H9 (cell line): ENCODE data around the gene BHLHA15. TPM values are rescaled to one million over a fixed set of nuclear protein-coding genes. Genes with fewer than 3 reads are reported as not detected.

ENCODE experiments used
- DNase-seq: peaks from one replicate; pipeline ENCODE4 v3.0.0-alpha.2; 2017
- H2AFZ ChIP-seq: one replicate; pipeline ENCODE4 v1.6.1; 2013; ENCODE audit warnings: mild to moderate bottlenecking, low read length, control low read depth, moderate library complexity
- H2AK5ac ChIP-seq: 2 replicates; pipeline ENCODE4 v1.6.1; 2013; ENCODE audit warnings: low read length, control low read depth, mixed read lengths; ENCODE audit not compliant: insufficient read length
- H2BK120ac ChIP-seq: one replicate; pipeline ENCODE4 v1.6.1; 2013; ENCODE audit warnings: low read depth, mild to moderate bottlenecking, low read length, control low read depth, inconsistent platforms; ENCODE audit not compliant: poor library complexity, severe bottlenecking
- H2BK12ac ChIP-seq: 2 replicates; pipeline ENCODE4 v1.6.1; 2013; ENCODE audit warnings: low read length, control low read depth, mixed read lengths, low read depth; ENCODE audit not compliant: insufficient read length
- H2BK15ac ChIP-seq: 2 replicates; pipeline ENCODE4 v1.6.1; 2013; ENCODE audit warnings: low read depth, low read length, control low read depth
- H2BK20ac ChIP-seq: one replicate; pipeline ENCODE4 v1.6.1; 2013; ENCODE audit warnings: low read depth, mild to moderate bottlenecking, low read length, control low read depth, inconsistent platforms; ENCODE audit not compliant: poor library complexity, severe bottlenecking
- H2BK5ac ChIP-seq: 2 replicates; pipeline ENCODE4 v1.6.1; 2013; ENCODE audit warnings: low read length, control low read depth, mixed read lengths; ENCODE audit not compliant: insufficient read length
- H3K14ac ChIP-seq: 2 replicates; pipeline ENCODE4 v1.6.1; 2013; ENCODE audit warnings: low read length, control low read depth; ENCODE audit not compliant: insufficient read depth
- H3K18ac ChIP-seq: 2 replicates; pipeline ENCODE4 v1.6.1; 2013; ENCODE audit warnings: low read depth, mild to moderate bottlenecking, mixed read lengths, low read length, control low read depth; ENCODE audit not compliant: insufficient read length
- H3K23ac ChIP-seq: 2 replicates; pipeline ENCODE4 v1.6.1; 2013; ENCODE audit warnings: low read length, control low read depth, mixed read lengths, low read depth; ENCODE audit not compliant: insufficient read length
- H3K23me2 ChIP-seq: 2 replicates; pipeline ENCODE4 v1.6.1; 2013; ENCODE audit warnings: low read depth, mild to moderate bottlenecking, mixed read lengths, low read length, control low read depth; ENCODE audit not compliant: insufficient read length, poor library complexity, severe bottlenecking
- H3K27ac ChIP-seq: 2 replicates; pipeline ENCODE4 v1.5.1; 2013; ENCODE audit warnings: low read length, control low read depth, mixed read lengths, low read depth; ENCODE audit not compliant: insufficient read length
- H3K27me3 ChIP-seq: 2 replicates; pipeline ENCODE4 v1.6.1; 2013; ENCODE audit warnings: low read length, control low read depth, inconsistent platforms; ENCODE audit not compliant: insufficient read depth
- H3K4ac ChIP-seq: 2 replicates; pipeline ENCODE4 v1.6.1; 2013; ENCODE audit warnings: low read depth, mild to moderate bottlenecking, control low read depth, inconsistent platforms, low read length, moderate library complexity
- H3K4me1 ChIP-seq: 2 replicates; pipeline ENCODE4 v1.6.1; 2013; ENCODE audit warnings: low read length, control low read depth, inconsistent platforms; ENCODE audit not compliant: insufficient read depth
- H3K4me2 ChIP-seq: 2 replicates; pipeline ENCODE4 v1.6.1; 2013; ENCODE audit warnings: low read length, control low read depth, mixed read lengths; ENCODE audit not compliant: insufficient read length, insufficient read depth
- H3K56ac ChIP-seq: 2 replicates; pipeline ENCODE4 v1.6.1; 2013; ENCODE audit warnings: low read depth, mild to moderate bottlenecking, mixed read lengths, low read length, control low read depth; ENCODE audit not compliant: insufficient read length
- H3K79me1 ChIP-seq: 2 replicates; pipeline ENCODE4 v1.6.1; 2013; ENCODE audit warnings: low read depth, mild to moderate bottlenecking, moderate library complexity, low read length, control low read depth, inconsistent platforms; ENCODE audit not compliant: insufficient read depth, poor library complexity, severe bottlenecking
- H3K79me2 ChIP-seq: 2 replicates; pipeline ENCODE4 v1.6.1; 2013; ENCODE audit warnings: low read length, control low read depth, inconsistent platforms; ENCODE audit not compliant: insufficient read depth
- H3K9ac ChIP-seq: 2 replicates; pipeline ENCODE4 v1.6.1; 2013; ENCODE audit warnings: low read length, control low read depth, mixed read lengths; ENCODE audit not compliant: insufficient read length; ENCODE audit errors: extremely low read depth
- H3K9me3 ChIP-seq: one replicate; pipeline ENCODE4 v1.6.1; 2013; ENCODE audit warnings: low read depth, low read length, inconsistent platforms; ENCODE audit not compliant: control insufficient read depth
- H3T11ph ChIP-seq: one replicate; pipeline ENCODE4 v1.6.1; 2013; ENCODE audit warnings: mild to moderate bottlenecking, low read length, control low read depth, inconsistent platforms
- H4K20me1 ChIP-seq: one replicate; pipeline ENCODE4 v1.6.1; 2013; ENCODE audit not compliant: control insufficient read depth, insufficient read length, insufficient read depth
- H4K5ac ChIP-seq: 2 replicates; pipeline ENCODE4 v1.6.1; 2013; ENCODE audit warnings: low read depth, mild to moderate bottlenecking, mixed read lengths, low read length, control low read depth; ENCODE audit not compliant: insufficient read length
- H4K8ac ChIP-seq: replicated peaks from 2 replicates; pipeline ENCODE4 v1.6.1; 2013; ENCODE audit warnings: low read length, control low read depth, mixed read lengths, low read depth; ENCODE audit not compliant: insufficient read length
- H4K91ac ChIP-seq: 2 replicates; pipeline ENCODE4 v1.6.1; 2013; ENCODE audit warnings: low read depth, mild to moderate bottlenecking, moderate library complexity, mixed read lengths, low read length, control low read depth; ENCODE audit not compliant: insufficient read length
- H3K27ac Mint-ChIP-seq, 3 experiments: 2 replicates in 2 of 3; 3 replicates in 1 of 3; pipeline ENCODE4 v1.8.0; 2020 to 2021; ENCODE audit warnings: mixed read lengths in 3 of 3, mild to moderate bottlenecking in 1 of 3, moderate library complexity in 1 of 3
- H3K27me3 Mint-ChIP-seq: 2 replicates; pipeline ENCODE4 v1.8.0; 2021; ENCODE audit warnings: low read depth, mild to moderate bottlenecking, moderate library complexity, mixed read lengths
- H3K36me3 Mint-ChIP-seq, 3 experiments: 2 replicates in 2 of 3; 3 replicates in 1 of 3; pipeline ENCODE4 v1.8.0; 2020 to 2021; ENCODE audit warnings: low read depth in 3 of 3, mixed read lengths in 3 of 3; ENCODE audit not compliant: insufficient read depth in 1 of 3
- H3K4me1 Mint-ChIP-seq, 2 experiments: 2 replicates each; pipeline ENCODE4 v1.8.0; 2020; ENCODE audit warnings: mixed read lengths in 2 of 2
- H3K4me3 Mint-ChIP-seq, 2 experiments: 2 replicates in 1 of 2; 3 replicates in 1 of 2; pipeline ENCODE4 v1.8.0; 2020 to 2021; ENCODE audit warnings: mild to moderate bottlenecking in 2 of 2, mixed read lengths in 2 of 2, moderate library complexity in 1 of 2
- H3K9me3 Mint-ChIP-seq, 2 experiments: 2 replicates in 1 of 2; 3 replicates in 1 of 2; pipeline ENCODE4 v1.8.0; 2020; ENCODE audit warnings: mild to moderate bottlenecking in 2 of 2, mixed read lengths in 2 of 2, moderate library complexity in 1 of 2
- CTCF ChIP-seq: fragments of 200-600 bp; sonication (generic); conservative IDR thresholded peaks from 3 replicates; pipeline ENCODE4 v1.8.0; 2021; ENCODE audit warnings: antibody characterized with exemption, mild to moderate bottlenecking
- WGBS: extraction: QIAGEN DNeasy Blood & Tissue Kit; methylation state at CpG from one replicate; pipeline ENCODE4 v1.1.7; 2013; ENCODE audit warnings: missing lambda C conversion rate, low lambda C conversion rate, mixed read lengths; ENCODE audit not compliant: insufficient read length; ENCODE audit errors: extremely low coverage; 5-methylcytosine and 5-hydroxymethylcytosine counted together
- total RNA-seq: library from RNA; stranded (reverse); gene quantifications from 2 replicates; pipeline ENCODE4 v1.2.1, GENCODE V29; 2021

Gene BHLHA15
- total RNA-seq, 1 experiment from 2014 or later = 1.4 TPM

GRCh38 chr7:98251601-98252424 lies 40.6 kb downstream of the BHLHA15 start, which contains the start of gene TECPR1:
Gene TECPR1, minus strand, starts transcription at chr7:98252232. Its CDS starts 6,086 bp downstream, at chr7:98246146.
- Histone ChIP-seq H3K23me2 (peaks cover 6% of the 10 kb centered on the region), H4K8ac (no peak within 1 kb of the TSS), H4K5ac (no peak within 1 kb of the TSS), H3K23ac (no peak within 1 kb of the TSS), H3K4me2 (peak within 1 kb of the TSS; percentile 65), H3K79me1 (no peaks in the 10 kb centered on the region), H3K56ac (no peak within 1 kb of the TSS), H2BK20ac (no peak within 1 kb of the TSS), H3K79me2 (no peaks in the 10 kb centered on the region), H2AFZ (no peak within 1 kb of the TSS), H2AK5ac (no peak within 1 kb of the TSS), H2BK15ac (no peak within 1 kb of the TSS), H2BK12ac (no peak within 1 kb of the TSS), H3K9me3 (no peaks in the 10 kb centered on the region), H3K9ac (peak within 1 kb of the TSS; percentile 5), H3K4ac (no peak within 1 kb of the TSS), H4K20me1 (no peaks in the 10 kb centered on the region), H4K91ac (no peak within 1 kb of the TSS), H3K27me3 (no peaks in the 10 kb centered on the region), H2BK5ac (no peak within 1 kb of the TSS), H2BK120ac (no peak within 1 kb of the TSS), H3K27ac (no peak within 1 kb of the TSS), H3K18ac (no peak within 1 kb of the TSS), H3T11ph (no peak within 1 kb of the TSS), H3K14ac (no peak within 1 kb of the TSS), H3K4me1 (no peaks in the 10 kb centered on the region)
- TF ChIP-seq CTCF = no peak
- peak within 1 kb of the TSS; percentile 96 to 97 for H3K4me3 Mint-ChIP-seq
- DNase-seq = peak; percentile 96
- no peaks in the 10 kb centered on the region for H3K9me3 Mint-ChIP-seq
- WGBS = no CpG with 5 or more reads among the region's 69 CpGs
- peaks cover 14 to 19% of the 10 kb centered on the region in 2 experiments for H3K4me1 Mint-ChIP-seq
- peaks cover 0 to 2% (median 2%) of the 10 kb centered on the region in 3 experiments; a peak in 3 of 7 replicates for H3K36me3 Mint-ChIP-seq
- H3K27ac Mint-ChIP-seq = peak within 1 kb of the TSS in 1 of 3 experiments; percentile 85; a peak in 2 of 7 replicates
- H3K27me3 Mint-ChIP-seq = no peaks in the 10 kb centered on the region
